Stimulated activated CD8-positive, alpha-beta memory T cell treated with anti-CD3 and anti-CD28 coated beads, Interleukin-4, amount 100 ng/mL, for 4 hours (primary cell): ENCODE measurements around the gene TMEM117.
"Not testable (repeated sequence)": the region's sequence is repeated elsewhere in the genome, so short reads cannot be mapped to it uniquely, and the experiment has no call there.

Experiments used
- DNase-seq, 2 donors: peaks; one replicate each; pipeline ENCODE4 v3.0.0-alpha.2; 2020; ENCODE audit warnings: low read depth in 2 of 2, low spot score in 1 of 2

TMEM117 gene

GRCh38 chr12:44195719-44196118 lies 359.8 kb downstream of the TMEM117 start:
- DNase-seq: not testable (repeated sequence)

DNA sequence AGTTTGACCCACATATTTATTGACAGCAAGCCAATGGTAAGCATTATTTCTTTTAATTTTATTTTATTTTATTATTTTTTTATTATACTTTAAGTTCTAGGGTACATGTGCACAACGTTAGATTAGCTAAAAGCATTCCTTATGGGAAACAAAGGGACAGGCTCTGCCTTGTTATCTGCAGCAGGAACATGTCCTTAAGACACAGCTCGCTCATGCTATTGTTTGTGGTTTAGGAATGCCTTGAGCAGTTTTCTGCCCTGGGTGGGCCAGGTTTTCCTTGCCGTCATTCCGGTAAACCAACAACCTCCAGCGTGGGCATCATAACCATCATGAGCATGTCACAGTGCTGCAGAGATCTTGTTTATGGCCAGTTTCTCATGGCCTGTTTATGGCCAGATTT lies 370.2 kb downstream of the TMEM117 start:
- no peak for DNase-seq

GRCh38 chr12:44217146-44217883 lies 381.4 kb downstream of the TMEM117 start:
- no peak for DNase-seq

- no peak for DNase-seq
These were observed 387.9 kb downstream of the TMEM117 start for GRCh38 chr12:44223736-44224135.

DNA sequence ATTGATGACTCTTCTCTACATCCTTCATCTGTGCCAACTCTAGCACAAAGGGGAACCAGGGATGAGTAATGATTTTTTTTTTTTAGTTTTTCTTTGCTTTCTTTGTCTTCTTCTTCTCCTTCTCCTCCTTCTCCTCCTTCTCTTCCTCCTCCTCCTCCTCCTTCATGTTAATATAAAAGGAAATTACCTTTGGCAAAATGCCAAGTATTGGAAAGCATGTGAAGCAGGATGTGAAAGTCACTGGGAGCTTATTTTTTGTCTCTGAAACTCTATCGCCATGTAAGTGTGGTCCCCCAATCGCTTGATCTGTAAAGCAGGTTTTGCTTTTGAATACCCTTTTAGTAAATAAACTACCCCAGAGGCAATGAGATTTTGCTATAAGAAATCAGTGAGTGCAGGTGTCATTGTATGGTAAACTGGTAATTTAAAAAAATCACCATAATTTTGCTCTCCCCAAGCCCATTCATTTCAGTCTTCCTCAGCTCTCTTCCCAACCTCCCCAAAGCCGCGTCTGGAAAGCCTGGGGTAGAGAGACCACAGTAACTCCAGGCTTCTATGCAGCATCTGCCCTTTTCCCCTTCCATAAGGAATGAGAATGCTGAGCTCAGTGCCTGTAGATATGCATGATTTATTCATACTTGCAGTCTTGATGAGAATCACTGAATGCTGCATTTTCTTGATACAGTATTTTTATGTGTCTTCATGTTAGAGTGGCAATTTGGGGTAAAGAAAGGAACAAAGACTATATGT lies 388.7 kb downstream of the TMEM117 start:
- DNase-seq: no peak

DNA sequence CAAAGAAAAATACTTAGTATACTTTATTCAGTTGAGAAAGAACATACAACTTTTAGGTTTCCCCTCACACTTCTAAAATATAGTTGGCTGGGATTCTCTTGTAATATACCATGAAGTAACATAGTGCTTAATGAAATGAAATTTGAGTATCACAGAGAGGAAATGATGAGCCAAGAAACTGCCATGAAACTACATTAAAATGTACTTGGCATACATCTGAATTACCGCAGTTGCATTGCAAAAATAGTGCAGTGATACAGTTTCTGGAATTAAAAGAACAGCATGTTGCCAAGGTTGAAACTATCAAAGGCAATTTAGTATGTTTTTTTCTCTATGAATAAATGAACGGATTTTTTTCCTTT lies 389.2 kb downstream of the TMEM117 start:
- DNase-seq: no peak

- no peak for DNase-seq
These were observed 391.7 kb downstream of the TMEM117 start for GRCh38 chr12:44227616-44228015.

DNA sequence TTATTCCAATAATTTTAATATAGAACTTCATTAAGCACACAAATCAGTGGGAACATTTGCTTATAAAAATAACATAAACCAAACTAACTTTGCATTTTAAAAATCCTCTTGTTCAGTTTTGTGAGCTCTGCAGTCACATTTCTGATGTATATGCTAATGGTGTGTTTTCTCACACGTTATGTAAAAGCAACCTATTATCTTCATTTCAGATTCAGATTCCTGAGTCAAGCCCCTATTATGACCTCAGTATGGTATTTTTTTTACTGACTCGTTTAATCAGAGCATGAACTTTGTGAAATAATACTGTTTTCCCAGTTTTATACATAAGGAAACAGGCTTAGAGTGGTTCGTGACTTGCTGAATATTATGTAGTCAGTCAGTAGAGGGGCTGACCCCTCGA lies 394.0 kb downstream of the TMEM117 start:
- DNase-seq: no peak

DNA sequence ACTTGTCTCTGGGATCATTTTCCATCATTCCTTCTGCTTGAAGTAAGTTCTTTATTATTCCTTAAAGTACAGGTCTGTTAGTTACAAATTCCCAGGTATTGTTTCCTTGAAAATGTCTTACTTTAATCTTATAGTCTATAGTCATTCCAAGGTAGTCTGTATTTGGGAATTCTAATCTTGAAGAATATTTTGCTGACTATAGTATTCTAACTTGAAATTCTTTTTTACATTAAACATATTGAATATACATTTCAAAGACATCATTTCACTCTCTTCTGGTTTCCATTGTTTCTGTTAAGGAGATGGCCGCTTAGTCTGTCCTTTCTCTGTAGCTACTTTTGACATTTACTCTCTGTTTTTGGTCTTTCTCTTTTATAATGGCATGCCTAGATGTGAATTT lies 399.8 kb downstream of the TMEM117 start:
- no peak for DNase-seq

- DNase-seq: no peak
These were observed 404.3 kb downstream of the TMEM117 start for GRCh38 chr12:44240186-44240585.

- DNase-seq: no peak
These were observed 410.1 kb downstream of the TMEM117 start for GRCh38 chr12:44245932-44246331.

GRCh38 chr12:44246482-44247105 lies 410.7 kb downstream of the TMEM117 start:
- DNase-seq: no peak

DNA sequence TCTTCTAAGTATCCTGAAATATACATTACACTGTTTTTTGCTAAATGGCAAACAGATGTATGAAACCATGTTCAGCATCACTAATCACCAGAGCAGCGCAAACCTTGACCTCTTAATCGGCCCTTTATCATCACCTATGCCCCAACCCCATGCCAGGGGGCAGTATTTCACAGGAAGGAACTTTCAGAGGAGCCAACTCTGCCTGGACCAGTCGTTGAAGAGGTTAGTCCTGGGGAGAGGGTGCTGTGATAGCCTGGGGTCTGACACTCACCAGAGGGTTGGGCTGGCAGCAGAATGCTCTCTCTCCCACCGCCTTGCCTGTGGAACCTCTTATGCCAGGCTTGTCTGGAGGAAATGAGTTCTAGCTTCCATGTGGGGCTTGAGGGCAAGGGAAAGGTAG lies 411.7 kb downstream of the TMEM117 start:
- DNase-seq: no peak

- no peak for DNase-seq
These were observed 412.6 kb downstream of the TMEM117 start for GRCh38 chr12:44248436-44248835.

- not testable (repeated sequence) for DNase-seq
These were observed 414.6 kb downstream of the TMEM117 start for GRCh38 chr12:44250440-44250839.

GRCh38 chr12:44253338-44253856 lies 417.5 kb downstream of the TMEM117 start:
- DNase-seq: no peak

DNA sequence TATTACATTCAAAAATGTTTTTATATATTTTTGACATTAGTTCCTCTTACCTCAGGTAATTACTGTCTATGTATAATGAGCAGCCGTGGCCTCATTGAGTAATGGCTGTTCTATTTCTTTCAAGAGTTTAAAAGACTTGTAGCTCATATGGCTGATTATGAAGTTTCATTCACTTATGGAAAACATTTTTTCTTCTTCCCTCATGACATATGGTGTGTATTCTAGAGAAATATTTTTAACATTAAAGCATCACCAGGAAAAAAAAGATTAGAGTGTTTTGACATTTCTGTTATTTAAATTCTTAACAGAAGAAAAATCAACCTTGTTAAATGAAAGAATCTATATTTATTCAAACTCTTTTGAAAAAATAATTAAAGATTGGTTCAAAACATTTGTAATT lies 422.4 kb downstream of the TMEM117 start:
- DNase-seq: no peak

DNA sequence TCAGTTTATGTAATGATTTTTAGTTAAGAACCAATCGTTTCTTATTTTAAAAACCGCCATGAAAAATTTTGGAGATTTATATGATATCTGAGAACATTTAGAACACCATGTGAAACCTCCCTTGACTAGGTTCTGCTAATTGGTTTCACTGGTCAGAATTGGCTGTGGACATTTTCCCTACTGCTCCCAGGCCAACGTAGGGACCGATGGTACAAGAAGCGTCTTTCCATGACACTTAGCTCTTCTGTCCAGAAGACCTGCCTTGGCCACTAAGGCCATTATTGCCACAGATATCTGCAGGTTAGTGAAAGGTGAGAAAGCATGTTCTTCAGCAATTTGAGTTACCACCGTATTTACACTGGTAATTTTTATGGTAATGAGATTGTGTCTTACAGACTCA lies 424.0 kb downstream of the TMEM117 start:
- no peak for DNase-seq

GRCh38 chr12:44260581-44260980 lies 424.7 kb downstream of the TMEM117 start:
- DNase-seq: no peak

- DNase-seq: no peak
These were observed 449.6 kb downstream of the TMEM117 start for GRCh38 chr12:44285321-44285960.

DNA sequence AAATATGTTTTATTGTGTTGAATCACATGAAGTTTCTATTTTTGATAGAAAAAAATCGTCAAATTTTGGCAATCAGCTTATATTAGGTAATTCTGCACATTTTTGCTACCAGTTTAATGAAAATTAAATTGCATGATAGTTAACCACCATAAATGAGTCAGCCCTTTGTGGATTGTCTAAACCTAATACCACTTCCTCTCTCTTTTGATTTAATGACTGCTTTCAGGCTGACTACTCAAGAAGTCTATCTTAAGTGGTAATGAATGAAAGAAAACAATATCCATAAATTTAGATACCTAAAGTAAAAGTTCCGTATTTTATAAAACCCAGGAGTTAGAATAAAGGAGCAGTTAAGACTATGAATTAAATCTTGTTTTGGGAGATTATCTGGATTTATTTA lies 450.5 kb downstream of the TMEM117 start:
- no peak for DNase-seq
